GM06990 (cell line): ENCODE data around the gene MS4A7.

Experiments used
- DNase-seq: peaks from one replicate; pipeline ENCODE4 v3.0.0-alpha.2; 2011; ENCODE audit not compliant: insufficient read length; ENCODE audit errors: extremely low read depth
- H3K27me3 ChIP-seq: replicated peaks from 2 replicates; pipeline ENCODE4 v1.6.0; 2011; ENCODE audit warnings: low read length; ENCODE audit not compliant: control insufficient read depth, insufficient read depth
- H3K36me3 ChIP-seq: 2 replicates; pipeline ENCODE4 v1.5.1; 2011; ENCODE audit warnings: low read length; ENCODE audit not compliant: control insufficient read depth, insufficient read depth
- H3K4me3 ChIP-seq: replicated peaks from 2 replicates; pipeline ENCODE4 v1.5.1; 2011; ENCODE audit warnings: low read depth, mild to moderate bottlenecking, control low read depth, low read length
- CTCF ChIP-seq: IDR thresholded peaks from 2 replicates; pipeline ENCODE4 v1.5.1; 2011; ENCODE audit warnings: low read length, control low read depth, mild to moderate bottlenecking, inconsistent platforms; ENCODE audit not compliant: insufficient read depth, poor library complexity, severe bottlenecking

The MS4A7 gene

GRCh38 chr11:60378354-60378753 is at the start of gene MS4A7:
TSS of gene MS4A7 (plus strand) at chr11:60378532. CDS start at chr11:60383142, 4,610 bp downstream.
- H3K27me3 ChIP-seq: no peaks in the 10 kb centered on the region
- no peaks in the 10 kb centered on the region for H3K36me3 ChIP-seq
- DNase-seq: peak; percentile 81
- H3K4me3 ChIP-seq: peak within 1 kb of the TSS; percentile 36
- no peak for TF ChIP-seq CTCF

DNA sequence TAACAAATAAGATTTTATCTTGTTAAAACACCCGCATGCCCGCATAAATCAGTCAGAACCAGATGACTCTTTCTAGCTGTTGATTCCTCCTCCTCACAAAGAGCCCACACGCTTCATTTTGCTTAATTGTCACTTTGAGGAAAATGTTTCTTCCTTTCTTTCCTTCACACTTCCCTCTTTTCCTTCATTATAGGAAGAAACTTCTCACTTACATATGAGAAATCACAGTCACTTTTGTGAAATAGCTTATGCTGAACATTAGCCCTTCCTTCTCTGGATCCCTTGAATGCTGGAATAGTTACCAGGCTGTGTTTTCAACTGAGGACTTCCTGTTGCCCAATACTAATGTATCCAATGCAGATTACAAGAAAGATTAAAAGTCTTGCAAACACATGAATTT is 45.5 kb upstream of the MS4A7 start:
- Histone ChIP-seq H3K36me3 (no peaks in the 10 kb centered on the region), H3K27me3 (no peaks in the 10 kb centered on the region), H3K4me3 (no peak overlapping the region)
- no peak for DNase-seq
- no peak for TF ChIP-seq CTCF

DNA sequence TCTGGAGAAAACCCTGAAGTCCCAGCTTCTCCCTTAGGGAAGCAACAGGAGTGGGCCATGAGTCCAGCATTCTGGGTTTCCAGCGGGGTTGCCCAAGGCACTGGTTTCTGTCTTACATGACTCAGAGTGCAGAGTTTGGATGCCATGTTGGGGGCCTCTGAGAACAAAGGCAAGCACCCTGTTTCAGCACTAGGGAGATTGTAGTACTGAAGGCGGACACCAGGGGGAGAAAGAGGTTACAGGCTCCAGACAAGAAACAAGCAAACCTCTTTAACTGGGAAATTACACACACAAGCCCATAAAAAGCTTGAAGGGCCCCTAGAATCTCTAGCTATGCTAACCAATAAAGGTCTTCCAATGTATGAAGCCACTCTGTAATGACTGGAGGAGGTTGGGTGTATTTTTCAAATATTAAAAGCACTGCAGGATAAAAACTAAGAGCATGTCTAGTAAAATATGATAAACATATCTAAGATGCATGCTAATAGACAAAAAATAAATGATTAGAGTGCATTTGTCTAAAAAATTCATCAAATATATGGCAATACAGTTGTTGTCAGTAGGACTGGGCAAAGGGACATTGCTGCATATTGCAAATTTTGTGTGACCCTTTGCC is 44.2 kb upstream of the MS4A7 start:
- peak; percentile 90 for TF ChIP-seq CTCF
- DNase-seq: peak; percentile 70

GRCh38 chr11:60336767-60337391 is 41.5 kb upstream of the MS4A7 start:
- Histone ChIP-seq H3K4me3 (no peak overlapping the region), H3K36me3 (no peaks in the 10 kb centered on the region), H3K27me3 (no peaks in the 10 kb centered on the region)
- DNase-seq: peak; percentile 19
- no peak for TF ChIP-seq CTCF

More for the DNA sequence above, 44.2 kb upstream of the MS4A7 start:
- Histone ChIP-seq H3K36me3 (no peaks in the 10 kb centered on the region), H3K27me3 (no peaks in the 10 kb centered on the region), H3K4me3 (no peak overlapping the region)

DNA sequence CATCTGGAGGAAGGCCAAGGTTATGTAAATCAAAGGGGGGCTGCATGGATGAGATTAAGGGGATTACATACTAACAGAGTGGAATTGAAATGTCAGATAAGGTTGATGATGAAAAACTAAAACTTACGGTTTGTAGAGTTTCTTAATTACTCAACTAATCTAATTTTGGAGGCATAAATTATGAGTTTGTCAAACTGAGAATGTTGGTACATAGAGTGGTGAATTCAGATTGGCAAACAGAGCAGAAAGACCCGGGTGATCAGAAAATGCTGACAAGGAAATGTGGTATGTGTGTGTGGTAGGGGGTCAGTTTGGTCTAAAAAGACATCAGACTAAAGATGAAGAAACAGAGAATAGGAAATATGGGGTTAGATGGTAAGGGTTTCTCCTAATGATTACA is 40.3 kb upstream of the MS4A7 start:
- Histone ChIP-seq H3K36me3 (no peaks in the 10 kb centered on the region), H3K4me3 (no peak overlapping the region), H3K27me3 (no peaks in the 10 kb centered on the region)
- DNase-seq: peak; percentile 41
- TF ChIP-seq CTCF: no peak
